Loucy (cell line): ENCODE results near the gene CHN2.

Experiments used
- CTCF ChIP-seq: fragments of 200-600 bp; sonication (generic); conservative IDR thresholded peaks from 2 replicates; pipeline ENCODE4 v1.5.1; 2014; ENCODE audit warnings: mild to moderate bottlenecking, antibody characterized with exemption, low read length
- EZH2phosphoT487 ChIP-seq: fragments of 200-600 bp; IDR thresholded peaks from 2 replicates; pipeline ENCODE4 v1.6.1; 2018; ENCODE audit warnings: antibody characterized with exemption, mild to moderate bottlenecking, moderate library complexity, borderline replicate concordance

GRCh38 chr7:29297194-29297890 is 102.8 kb downstream of the CHN2 start:
- TF ChIP-seq CTCF (peak; percentile 60), EZH2phosphoT487 (no peak)
